HCT116 (cell line): ENCODE results near the gene CARD18. TPM values are rescaled to one million over a fixed set of nuclear protein-coding genes. Genes with fewer than 3 reads are reported as not detected.

ENCODE experiments used
- ATAC-seq: fragments of 200-7000 bp; cut with Tn5 transposase; 2 replicates; pipeline ENCODE4 v1.9.1; 2020; ENCODE audit warnings: mild to moderate bottlenecking, moderate library complexity
- BruUV-seq: library from RNA; stranded (reverse); fragments of 400-500 nt; replicated peaks from 2 replicates; lab custom pipeline; 2021; lab: Mats Ljungman, UMichigan
- CTCF ChIA-PET: fragments of 300-600 bp; sonication (Branson Sonifier 250); formaldehyde crosslinking; loops from one replicate; lab custom pipeline; 2021; ENCODE audit warnings: antibody characterized with exemption; lab: Charles Lee
- POLR2A ChIA-PET: fragments of 300-600, 350-600 bp; sonication (Branson Sonifier 250); formaldehyde crosslinking; loops from one replicate; lab custom pipeline; 2021; ENCODE audit warnings: antibody characterized with exemption; lab: Charles Lee
- RAD21 ChIA-PET, 2 experiments: fragments of 300-600 bp; sonication (Branson Sonifier 250); formaldehyde crosslinking; loops; one replicate each; lab custom pipeline; 2023; ENCODE audit warnings: low total read pairs in 2 of 2; ENCODE audit not compliant: uncharacterized antibody in 2 of 2, unreplicated experiment in 2 of 2, low non-redundant PET in 1 of 2; lab: Charles Lee
- DNase-seq: peaks from one replicate; pipeline ENCODE4 v3.0.0-alpha.2; 2010; ENCODE audit warnings: low read depth, low spot score
- H2AFZ ChIP-seq: fragments of 200-600 bp; shearing (Covaris generic), sonication (generic); 2 replicates; pipeline ENCODE4 v1.6.1; 2017; ENCODE audit warnings: low read depth, mixed run types, mixed read lengths, antibody characterized with exemption, low read length; ENCODE audit not compliant: poor library complexity, severe bottlenecking
- H3K27ac ChIP-seq: 2 replicates; pipeline ENCODE4 v1.5.1; 2012; ENCODE audit warnings: low read depth, low read length
- H3K27me3 ChIP-seq: fragments of 200-600 bp; sonication (generic); 2 replicates; pipeline ENCODE4 v1.6.1; 2016; ENCODE audit warnings: mixed run types, low read length, mixed read lengths; ENCODE audit not compliant: insufficient read depth
- H3K36me3 ChIP-seq, 2 experiments: fragments of 200-500 bp in 1 of 2; fragments of 200-600 bp in 1 of 2; sonication (Bioruptor generic) in 1 of 2; sonication (generic) in 1 of 2; 2 replicates each; pipeline versions ENCODE4 v1.5.1 to v1.6.1; 2014 to 2016; ENCODE audit warnings: low read length in 2 of 2, inconsistent platforms in 1 of 2, mixed read lengths in 1 of 2, mixed run types in 1 of 2; ENCODE audit not compliant: insufficient read depth in 2 of 2, control insufficient read depth in 1 of 2
- H3K4me1 ChIP-seq, 2 experiments: fragments of 200-600 bp in 1 of 2; sonication (generic) in 1 of 2; 2 replicates each; pipeline versions ENCODE4 v1.5.1 to v1.6.1; 2012 to 2017; ENCODE audit warnings: low read length in 2 of 2, inconsistent platforms in 1 of 2, mild to moderate bottlenecking in 1 of 2, mixed read lengths in 1 of 2, mixed run types in 1 of 2, moderate library complexity in 1 of 2; ENCODE audit not compliant: insufficient read depth in 2 of 2, control insufficient read depth in 1 of 2
- H3K4me2 ChIP-seq: fragments of 200-600 bp; sonication (generic); 2 replicates; pipeline ENCODE4 v1.6.1; 2017; ENCODE audit warnings: mixed run types, low read length, mixed read lengths
- H3K4me3 ChIP-seq, 2 experiments: fragments of 200-600 bp in 1 of 2; sonication (generic) in 1 of 2; replicated peaks in 1 of 2; 2 replicates each; pipeline ENCODE4 v1.5.1; 2011 to 2016; ENCODE audit warnings: low read length in 2 of 2, control low read depth in 1 of 2, low read depth in 1 of 2, mild to moderate bottlenecking in 1 of 2, mixed read lengths in 1 of 2, mixed run types in 1 of 2
- H3K79me2 ChIP-seq: fragments of 200-600 bp; sonication (generic); 2 replicates; pipeline ENCODE4 v1.6.1; 2017; ENCODE audit warnings: mild to moderate bottlenecking, mixed run types, low read length, moderate library complexity, mixed read lengths; ENCODE audit not compliant: insufficient read depth
- H3K9ac ChIP-seq: fragments of 200-600 bp; sonication (generic); 2 replicates; pipeline ENCODE4 v1.6.1; 2016; ENCODE audit warnings: low read length, mixed read lengths
- H3K9me2 ChIP-seq: fragments of 200-600 bp; sonication (generic), shearing (Covaris generic); 2 replicates; pipeline ENCODE4 v1.6.1; 2017; ENCODE audit warnings: mixed run types, mild to moderate bottlenecking, moderate library complexity; ENCODE audit not compliant: insufficient read depth
- H3K9me3 ChIP-seq, 2 experiments: fragments of 200-500 bp in 1 of 2; fragments of 200-600 bp in 1 of 2; sonication (Bioruptor generic) in 1 of 2; sonication (generic) in 1 of 2; 2 replicates each; pipeline ENCODE4 v1.6.1; 2014 to 2017; ENCODE audit warnings: low read length in 2 of 2, mixed read lengths in 2 of 2, inconsistent platforms in 1 of 2, low read depth in 1 of 2, mild to moderate bottlenecking in 1 of 2, mixed run types in 1 of 2, moderate library complexity in 1 of 2; ENCODE audit not compliant: control insufficient read depth in 1 of 2, insufficient read depth in 1 of 2
- H4K20me1 ChIP-seq: fragments of 200-600 bp; sonication (generic), shearing (Covaris generic); 2 replicates; pipeline ENCODE4 v1.6.1; 2017; ENCODE audit warnings: mixed run types, mild to moderate bottlenecking, moderate library complexity; ENCODE audit not compliant: insufficient read depth
- CBX3 ChIP-seq: IDR thresholded peaks from 2 replicates; pipeline ENCODE4 v1.6.1; 2012; ENCODE audit warnings: low read depth
- ELF1 ChIP-seq: IDR thresholded peaks from 2 replicates; pipeline ENCODE4 v1.6.1; 2012; ENCODE audit warnings: low read depth, borderline replicate concordance
- FOSL1 ChIP-seq: IDR thresholded peaks from 2 replicates; pipeline ENCODE4 v1.6.1; 2012; ENCODE audit warnings: low read depth
- POLR2AphosphoS5 ChIP-seq: IDR thresholded peaks from 2 replicates; pipeline ENCODE4 v1.6.1; 2011; ENCODE audit warnings: mild to moderate bottlenecking, low read depth, low read length, moderate library complexity
- REST ChIP-seq: IDR thresholded peaks from 2 replicates; pipeline ENCODE4 v1.6.1; 2012; ENCODE audit warnings: low read depth
- SP1 ChIP-seq: IDR thresholded peaks from 2 replicates; pipeline ENCODE4 v1.6.1; 2012; ENCODE audit warnings: low read depth
- SRF ChIP-seq: IDR thresholded peaks from 2 replicates; pipeline ENCODE4 v1.6.1; 2012; ENCODE audit warnings: low read depth
- TCF7L2 ChIP-seq: IDR thresholded peaks from 2 replicates; pipeline ENCODE4 v1.7.0; 2011; ENCODE audit warnings: borderline replicate concordance, inconsistent platforms; ENCODE audit not compliant: insufficient read depth, insufficient read length; ENCODE audit errors: extremely low read depth
- ZNF274 ChIP-seq: fragments of 200-500 bp; sonication (Bioruptor generic); IDR thresholded peaks from 2 replicates; pipeline ENCODE4 v1.6.1; 2014; ENCODE audit warnings: mild to moderate bottlenecking, low read depth, low read length, inconsistent platforms
- intact Hi-C: fragments of 100-400 bp; cut with micrococcal nuclease; formaldehyde crosslinking; loops from 2 replicates; pipeline ENCODE4 v1.10.0; 2022
- total RNA-seq: library from RNA; stranded (reverse); gene quantifications from one replicate; pipeline ENCODE4 v1.2.1, GENCODE V29; 2021; ENCODE audit not compliant: unreplicated experiment

Gene CARD18
- total RNA-seq, 1 experiment from 2014 or later = not detected

DNA sequence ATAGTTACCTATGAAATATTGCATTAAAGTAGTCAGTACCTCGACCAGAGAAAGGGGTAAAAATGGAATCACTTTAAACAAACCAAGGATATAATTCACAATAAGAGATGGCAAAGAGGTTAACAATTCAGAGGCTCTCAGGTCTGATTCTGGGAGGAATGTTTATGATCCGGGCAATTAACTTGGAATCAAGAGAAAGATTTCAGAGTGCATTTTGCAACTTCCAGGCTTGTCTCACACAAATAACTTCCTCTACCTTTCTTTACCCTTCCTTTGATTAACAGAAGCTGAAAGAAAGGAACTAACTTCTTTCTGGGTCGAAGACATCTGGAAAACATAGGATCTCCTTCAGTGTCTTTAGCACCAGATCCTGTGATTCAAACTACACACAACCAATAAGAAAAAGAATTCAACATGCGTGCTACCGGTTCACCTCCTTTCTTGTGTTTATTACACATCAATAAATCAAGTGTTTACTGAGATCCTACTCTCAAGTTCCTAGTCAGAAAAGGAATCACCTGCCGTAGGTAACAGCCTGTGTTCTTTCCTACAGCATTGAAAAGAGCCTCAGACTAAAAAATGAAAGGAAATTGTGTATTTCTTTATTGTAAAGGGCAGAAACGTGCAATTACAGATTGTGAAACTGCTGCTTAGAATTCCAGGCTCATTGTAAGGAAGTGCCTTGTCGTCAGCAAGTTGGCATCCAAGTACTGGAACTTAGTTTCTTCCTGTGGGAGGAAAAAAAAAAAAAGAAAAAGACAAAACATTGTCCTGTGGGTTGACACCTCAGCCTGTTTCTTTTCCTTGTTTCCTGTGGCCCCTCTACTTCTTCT is 29.5 kb downstream of the CARD18 start:
- BruUV-seq = no TSS peak
- ATAC-seq (no peak), DNase-seq (no peak)
- Histone ChIP-seq H3K36me3 (no peaks in the 10 kb centered on the region), H3K9me3 (no peaks in the 10 kb centered on the region), H3K9ac (no peak overlapping the region), H3K4me1 (no peaks in the 10 kb centered on the region), H4K20me1 (no peaks in the 10 kb centered on the region), H2AFZ (no peak overlapping the region), H3K27me3 (no peaks in the 10 kb centered on the region), H3K4me2 (no peak overlapping the region), H3K79me2 (no peaks in the 10 kb centered on the region), H3K4me3 (no peak overlapping the region), H3K9me2 (no peaks in the 10 kb centered on the region), H3K27ac (no peak overlapping the region)
- POLR2A ChIA-PET = no interaction called here
- intact Hi-C loops = no loop called here
- CTCF ChIA-PET = no interaction called here
- RAD21 ChIA-PET = no interaction called here
- TF ChIP-seq SP1 (no peak), FOSL1 (no peak), CBX3 (no peak), SRF (no peak), POLR2AphosphoS5 (no peak), REST (no peak), TCF7L2 (no peak), ZNF274 (no peak), ELF1 (no peak)
